GM12878 (cell line): ENCODE measurements around the gene SP2. TPM values are rescaled to one million over a fixed set of nuclear protein-coding genes. Genes with fewer than 3 reads are reported as not detected.

ENCODE experiments used
- ATAC-seq: fragments of 200-7000 bp; cut with Tn5 transposase; 3 replicates; pipeline ENCODE4 v1.9.1; 2020; ENCODE audit warnings: mild to moderate bottlenecking, moderate library complexity
- BruUV-seq: library from RNA; stranded (reverse); fragments of 400-500 nt; replicated peaks from 2 replicates; lab custom pipeline; 2021; lab: Mats Ljungman, UMichigan
- CTCF ChIA-PET: fragments of 300-600 bp; sonication (Branson Sonifier 250); formaldehyde crosslinking; extraction: SDS; loops from one replicate; lab custom pipeline; 2021; ENCODE audit warnings: inconsistent platforms; lab: Yijun Ruan, JAX
- POLR2A ChIA-PET: fragments of 350-600 bp; formaldehyde crosslinking; extraction: SDS; loops from one replicate; lab custom pipeline; 2021; ENCODE audit warnings: inconsistent platforms; lab: Charles Lee
- RAD21 ChIA-PET: fragments of 300-600 bp; sonication (Branson Sonifier 250); formaldehyde crosslinking; loops from one replicate; lab custom pipeline; 2023; ENCODE audit warnings: antibody characterized with exemption; ENCODE audit not compliant: unreplicated experiment; lab: Charles Lee
- SMC1A ChIA-PET: fragments of 300-600 bp; sonication (Branson Sonifier 250); formaldehyde crosslinking; loops from one replicate; lab custom pipeline; 2023; ENCODE audit not compliant: unreplicated experiment, uncharacterized antibody; lab: Charles Lee
- DNase-seq: peaks from one replicate; pipeline ENCODE4 v3.0.0-alpha.2; 2011; ENCODE audit warnings: low read depth, low spot score
- FAIRE-seq: peaks from 3 replicates; lab custom pipeline; 2011; peaks lifted over from hg19 to GRCh38; lab: Jason Lieb, UNC
- H2AFZ ChIP-seq: 2 replicates; pipeline ENCODE4 v1.6.0; 2011; ENCODE audit warnings: low read depth, low read length, control low read depth; ENCODE audit not compliant: control insufficient read depth
- H3K27ac ChIP-seq: 2 replicates; pipeline ENCODE4 v1.5.1; 2011; ENCODE audit warnings: control low read depth; ENCODE audit not compliant: control insufficient read depth, insufficient read depth
- H3K27me3 ChIP-seq, 2 experiments: replicated peaks in 1 of 2; 2 replicates each; pipeline versions ENCODE4 v1.6.0 to v1.6.1; 2011; ENCODE audit warnings: low read length in 1 of 2; ENCODE audit not compliant: control insufficient read depth in 2 of 2, insufficient read depth in 2 of 2
- H3K36me3 ChIP-seq, 2 experiments: 2 replicates each; pipeline ENCODE4 v1.5.1; 2011; ENCODE audit warnings: low read length in 1 of 2; ENCODE audit not compliant: control insufficient read depth in 2 of 2, insufficient read depth in 2 of 2
- H3K4me1 ChIP-seq: 2 replicates; pipeline ENCODE4 v1.6.1; 2011; ENCODE audit warnings: mild to moderate bottlenecking, low read length, moderate library complexity, mixed read lengths; ENCODE audit not compliant: control insufficient read depth, insufficient read depth
- H3K4me2 ChIP-seq: 2 replicates; pipeline ENCODE4 v1.6.0; 2011; ENCODE audit warnings: control low read depth; ENCODE audit not compliant: control insufficient read depth, insufficient read depth
- H3K4me3 ChIP-seq: fragments of 200-600 bp; sonication (generic); 2 replicates; pipeline ENCODE4 v1.5.1; 2016
- H3K79me2 ChIP-seq: 2 replicates; pipeline ENCODE4 v1.6.0; 2011; ENCODE audit warnings: low read length; ENCODE audit not compliant: control insufficient read depth, insufficient read depth
- H3K9ac ChIP-seq: 2 replicates; pipeline ENCODE4 v1.8.0; 2011; ENCODE audit warnings: low read length, control low read depth, mixed read lengths; ENCODE audit not compliant: control insufficient read depth, insufficient read depth
- H3K9me3 ChIP-seq: replicated peaks from 3 replicates; pipeline ENCODE4 v1.5.1; 2011; ENCODE audit warnings: mild to moderate bottlenecking, low read length; ENCODE audit not compliant: control insufficient read depth, insufficient read depth
- H4K20me1 ChIP-seq: 2 replicates; pipeline ENCODE4 v1.6.0; 2011; ENCODE audit not compliant: control insufficient read depth, insufficient read depth
- CTCF ChIP-seq, 3 experiments: IDR thresholded peaks in 2 of 3; conservative IDR thresholded peaks in 1 of 3; 2 replicates each; pipeline ENCODE4 v1.5.1; 2011; ENCODE audit warnings: low read depth in 3 of 3, low read length in 3 of 3, mild to moderate bottlenecking in 3 of 3, control low read depth in 2 of 3, moderate library complexity in 2 of 3, inconsistent platforms in 1 of 3, mixed read lengths in 1 of 3; ENCODE audit not compliant: control insufficient read depth in 2 of 3, insufficient read depth in 1 of 3; ENCODE audit errors: extremely low read depth in 1 of 3
- EED ChIP-seq: sonication (generic); IDR thresholded peaks from 2 replicates; pipeline ENCODE4 v1.6.1; 2016; ENCODE audit warnings: antibody characterized with exemption, low read depth
- ELK1 ChIP-seq: IDR thresholded peaks from 2 replicates; pipeline ENCODE4 v1.6.1; 2012; ENCODE audit warnings: low read depth, low read length, improper control_type of control experiment
- KLF5 ChIP-seq: fragments of 450-650 bp; IDR thresholded peaks from 2 replicates; pipeline ENCODE4 v1.6.1; 2014; ENCODE audit warnings: mild to moderate bottlenecking; ENCODE audit not compliant: partially characterized antibody
- LARP7 ChIP-seq: fragments of 450-650 bp; IDR thresholded peaks from 2 replicates; pipeline ENCODE4 v1.6.1; 2017; ENCODE audit warnings: mild to moderate bottlenecking
- MTA3 ChIP-seq: IDR thresholded peaks from 2 replicates; pipeline ENCODE4 v1.6.1; 2012; ENCODE audit warnings: low read length, inconsistent platforms, borderline replicate concordance
- MYB ChIP-seq: fragments of 150-350 bp; IDR thresholded peaks from 2 replicates; pipeline ENCODE4 v1.6.1; 2014; ENCODE audit warnings: mild to moderate bottlenecking, low read depth, low read length, borderline replicate concordance
- NR2F1 ChIP-seq: fragments of 450-650 bp; conservative IDR thresholded peaks from 2 replicates; pipeline ENCODE4 v1.6.1; 2017; ENCODE audit warnings: mild to moderate bottlenecking
- PAX5 ChIP-seq: IDR thresholded peaks from 2 replicates; pipeline ENCODE4 v1.6.1; 2011; ENCODE audit warnings: low read depth, low read length, borderline replicate concordance
- POLR2AphosphoS2 ChIP-seq: IDR thresholded peaks from 2 replicates; pipeline ENCODE4 v1.6.1; 2011; ENCODE audit warnings: low read depth, mild to moderate bottlenecking, low read length, improper control_type of control experiment, moderate library complexity
- RELA ChIP-seq: fragments of 450-650 bp; IDR thresholded peaks from 2 replicates; pipeline ENCODE4 v1.8.0; 2014; ENCODE audit warnings: borderline replicate concordance; ENCODE audit not compliant: partially characterized antibody
- SMAD1 ChIP-seq: fragments of 450-650 bp; IDR thresholded peaks from 2 replicates; pipeline ENCODE4 v1.6.1; 2018; ENCODE audit warnings: mild to moderate bottlenecking, low read depth; ENCODE audit not compliant: partially characterized antibody
- SMARCA5 ChIP-seq: fragments of 450-650 bp; IDR thresholded peaks from 2 replicates; pipeline ENCODE4 v1.6.1; 2017; ENCODE audit warnings: mild to moderate bottlenecking
- TCF3 ChIP-seq: IDR thresholded peaks from 2 replicates; pipeline ENCODE4 v1.6.1; 2012; ENCODE audit warnings: low read depth, mild to moderate bottlenecking, low read length, borderline replicate concordance; ENCODE audit not compliant: insufficient read depth
- ZNF384 ChIP-seq: IDR thresholded peaks from 2 replicates; pipeline ENCODE4 v1.6.1; 2012; ENCODE audit warnings: low read depth, mild to moderate bottlenecking, low read length, improper control_type of control experiment, borderline replicate concordance
- WGBS: methylation state at CpG from one replicate; pipeline ENCODE4 v1.1.6; 2016; ENCODE audit warnings: low lambda C conversion rate; ENCODE audit not compliant: insufficient replicate concordance, insufficient coverage; ENCODE audit errors: missing lambda C conversion rate; 5-methylcytosine and 5-hydroxymethylcytosine counted together
- in situ Hi-C: fragments of 300-500 bp; cut with MboI; formaldehyde crosslinking; loops from 9 replicates; pipeline ENCODE4 v1.14.3; 2018; ENCODE audit warnings: mixed read lengths
- intact Hi-C: fragments of 100-400 bp; cut with micrococcal nuclease; formaldehyde crosslinking; loops from one replicate; pipeline ENCODE4 v1.14.2; 2022; ENCODE audit not compliant: unreplicated experiment
- polyA plus RNA-seq, 11 experiments: library from polyadenylated mRNA; depleted of rRNA in 4 of 11; unstranded in 6 of 11; stranded (reverse) in 5 of 11; fragments of >200 nt; fragmentation: Nextera tagmentation in 4 of 11; fragmentation: Illumina TruSeq in 1 of 11; extraction: Ambion mirVana in 4 of 11; extraction: Trizol in 1 of 11; gene quantifications; 1 replicate in 1 of 11; 2 replicates in 10 of 11; pipeline versions ENCODE4 v1.2.1 to v1.2.3, GENCODE V29; 2011 to 2016; ENCODE audit warnings: inconsistent platforms in 2 of 11, missing spikeins in 2 of 11, low read depth in 1 of 11
- total RNA-seq, 4 experiments: library from RNA; depleted of rRNA in 3 of 4; stranded (reverse); fragments of >200 nt in 3 of 4; fragmentation: Illumina TruSeq in 1 of 4; extraction: Trizol in 1 of 4; gene quantifications; 2 replicates each; pipeline versions ENCODE4 v1.2.1 to v1.2.3, GENCODE V29; 2013 to 2021
- TF ChIP-seq, protein P1 (sequence below): fragments of 450-650 bp; IDR thresholded peaks from 2 replicates; pipeline ENCODE4 v1.6.1; 2017; ENCODE audit warnings: borderline replicate concordance
- TF ChIP-seq, protein P2 (sequence below): IDR thresholded peaks from 2 replicates; pipeline ENCODE4 v1.6.1; 2012; ENCODE audit warnings: mild to moderate bottlenecking, low read depth, low read length

SP2 gene
- total and polyA plus RNA-seq, 10 of the 15 experiments (the other 5 are each of a cell fraction or from before 2014, with no cell fraction given): 1.2 to 19.1 (median 4.8) TPM

DNA sequence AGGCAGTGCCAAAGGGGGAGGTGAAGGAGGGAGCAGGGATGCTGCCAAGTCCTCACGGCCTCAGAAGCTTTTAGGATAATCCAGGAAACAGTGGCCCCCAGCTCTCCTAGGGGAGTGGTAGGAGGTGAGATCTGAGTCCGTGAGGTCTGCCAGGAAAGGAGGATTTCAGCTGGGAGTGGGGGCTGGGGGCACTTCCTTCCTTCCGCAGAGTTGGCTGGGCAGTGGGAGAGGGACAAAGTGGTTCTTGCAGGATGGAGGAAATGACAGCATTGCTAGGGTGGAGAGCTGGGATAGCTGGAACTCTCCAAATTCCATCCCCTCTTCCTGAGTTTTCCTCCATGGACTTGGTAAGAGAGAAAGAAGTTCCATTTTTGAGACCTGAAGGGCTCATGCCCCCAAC, 40.3 kb upstream of the SP2 start:
- Histone ChIP-seq H3K27ac (no peak overlapping the region), H3K4me2 (no peak overlapping the region), H3K36me3 (no peaks in the 10 kb centered on the region), H3K9ac (no peak overlapping the region), H3K4me1 (peaks cover 5% of the 10 kb centered on the region), H3K27me3 (peaks cover 16 to 41% of the 10 kb centered on the region in 2 experiments), H3K4me3 (no peak overlapping the region), H4K20me1 (no peaks in the 10 kb centered on the region), H2AFZ (no peak overlapping the region), H3K9me3 (no peaks in the 10 kb centered on the region), H3K79me2 (no peaks in the 10 kb centered on the region)
- RAD21 ChIA-PET: no interaction called here
- WGBS: 30% methylated on average over 3 of the region's 3 CpGs
- BruUV-seq: no TSS peak
- ATAC-seq (no peak), FAIRE-seq (no peak), DNase-seq (no peak)
- intact Hi-C loops (no loop called here), in situ Hi-C loops (no loop called here)
- CTCF ChIA-PET: interaction anchor here (0.7 to 3.6 kb wide), 4 partner anchors 13 to 34 kb away, joined by 3 to 14 read pairs (median 3); no protein-coding TSS in a partner anchor
- SMC1A ChIA-PET: interaction anchor here (1.2 to 1.3 kb wide), 2 partner anchors 13 to 36 kb away, joined by 3 read pairs; no protein-coding TSS in a partner anchor
- TF ChIP-seq, protein P1, sequence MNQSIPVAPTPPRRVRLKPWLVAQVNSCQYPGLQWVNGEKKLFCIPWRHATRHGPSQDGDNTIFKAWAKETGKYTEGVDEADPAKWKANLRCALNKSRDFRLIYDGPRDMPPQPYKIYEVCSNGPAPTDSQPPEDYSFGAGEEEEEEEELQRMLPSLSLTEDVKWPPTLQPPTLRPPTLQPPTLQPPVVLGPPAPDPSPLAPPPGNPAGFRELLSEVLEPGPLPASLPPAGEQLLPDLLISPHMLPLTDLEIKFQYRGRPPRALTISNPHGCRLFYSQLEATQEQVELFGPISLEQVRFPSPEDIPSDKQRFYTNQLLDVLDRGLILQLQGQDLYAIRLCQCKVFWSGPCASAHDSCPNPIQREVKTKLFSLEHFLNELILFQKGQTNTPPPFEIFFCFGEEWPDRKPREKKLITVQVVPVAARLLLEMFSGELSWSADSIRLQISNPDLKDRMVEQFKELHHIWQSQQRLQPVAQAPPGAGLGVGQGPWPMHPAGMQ: no peak
- TF ChIP-seq KLF5: no peak
- TF ChIP-seq PAX5: no peak
- no peak for TF ChIP-seq MTA3
- no peak for TF ChIP-seq MYB
- TF ChIP-seq RELA: no peak
- TF ChIP-seq TCF3: no peak
- TF ChIP-seq LARP7: no peak
- TF ChIP-seq SMAD1: no peak
- no peak for TF ChIP-seq EED
- TF ChIP-seq, protein P2, sequence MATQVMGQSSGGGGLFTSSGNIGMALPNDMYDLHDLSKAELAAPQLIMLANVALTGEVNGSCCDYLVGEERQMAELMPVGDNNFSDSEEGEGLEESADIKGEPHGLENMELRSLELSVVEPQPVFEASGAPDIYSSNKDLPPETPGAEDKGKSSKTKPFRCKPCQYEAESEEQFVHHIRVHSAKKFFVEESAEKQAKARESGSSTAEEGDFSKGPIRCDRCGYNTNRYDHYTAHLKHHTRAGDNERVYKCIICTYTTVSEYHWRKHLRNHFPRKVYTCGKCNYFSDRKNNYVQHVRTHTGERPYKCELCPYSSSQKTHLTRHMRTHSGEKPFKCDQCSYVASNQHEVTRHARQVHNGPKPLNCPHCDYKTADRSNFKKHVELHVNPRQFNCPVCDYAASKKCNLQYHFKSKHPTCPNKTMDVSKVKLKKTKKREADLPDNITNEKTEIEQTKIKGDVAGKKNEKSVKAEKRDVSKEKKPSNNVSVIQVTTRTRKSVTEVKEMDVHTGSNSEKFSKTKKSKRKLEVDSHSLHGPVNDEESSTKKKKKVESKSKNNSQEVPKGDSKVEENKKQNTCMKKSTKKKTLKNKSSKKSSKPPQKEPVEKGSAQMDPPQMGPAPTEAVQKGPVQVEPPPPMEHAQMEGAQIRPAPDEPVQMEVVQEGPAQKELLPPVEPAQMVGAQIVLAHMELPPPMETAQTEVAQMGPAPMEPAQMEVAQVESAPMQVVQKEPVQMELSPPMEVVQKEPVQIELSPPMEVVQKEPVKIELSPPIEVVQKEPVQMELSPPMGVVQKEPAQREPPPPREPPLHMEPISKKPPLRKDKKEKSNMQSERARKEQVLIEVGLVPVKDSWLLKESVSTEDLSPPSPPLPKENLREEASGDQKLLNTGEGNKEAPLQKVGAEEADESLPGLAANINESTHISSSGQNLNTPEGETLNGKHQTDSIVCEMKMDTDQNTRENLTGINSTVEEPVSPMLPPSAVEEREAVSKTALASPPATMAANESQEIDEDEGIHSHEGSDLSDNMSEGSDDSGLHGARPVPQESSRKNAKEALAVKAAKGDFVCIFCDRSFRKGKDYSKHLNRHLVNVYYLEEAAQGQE: no peak
- no peak for TF ChIP-seq NR2F1
- no peak for TF ChIP-seq ELK1
- TF ChIP-seq POLR2AphosphoS2: no peak
- TF ChIP-seq CTCF (IDR thresholded peaks at IDR 0.05 in 2 of 3, conservative IDR thresholded peaks at IDR 0.05 in 1 of 3; ENCODE audit: control insufficient read depth in 2 of 3, extremely low read depth in 1 of 3, insufficient read depth in 1 of 3, low read depth in 3 of 3, low read length in 3 of 3): no peak
- TF ChIP-seq ZNF384: no peak
- no peak for TF ChIP-seq SMARCA5
- POLR2A ChIA-PET: no interaction called here
